Adrenal gland (tissue), 12 donors: ENCODE data around the gene SPSB4. TPM values are rescaled to one million over a fixed set of nuclear protein-coding genes. Genes with fewer than 3 reads are reported as not detected.
A peak's percentile ranks its signal among the peaks of the same experiment; 100 is the strongest.

Experiments used
- DNase-seq, 7 donors: peaks; one replicate each; pipeline ENCODE4 v3.0.0-alpha.2; 2019 to 2020
- H3K27ac ChIP-seq, 5 donors: fragments of 200-600 bp; sonication (generic) in 4 of 5; 1 replicate in 3 of 5; 2 replicates in 2 of 5; pipeline versions ENCODE4 v1.5.1 to v1.8.0; 2016 to 2020; ENCODE audit warnings: mild to moderate bottlenecking in 1 of 5
- H3K27me3 ChIP-seq: fragments of 200-600 bp; 2 replicates; pipeline ENCODE4 v1.8.0; 2021
- H3K36me3 ChIP-seq, 2 donors: fragments of 200-600 bp; replicated peaks in 1 of 2; 1 replicate in 1 of 2; 2 replicates in 1 of 2; pipeline versions ENCODE4 v1.5.1 to v1.8.0; 2018 to 2022
- H3K4me1 ChIP-seq, 2 donors: fragments of 200-600 bp; replicated peaks in 1 of 2; 1 replicate in 1 of 2; 2 replicates in 1 of 2; pipeline versions ENCODE4 v1.5.1 to v1.8.0; 2018 to 2021
- H3K4me3 ChIP-seq, 4 donors: fragments of 200-600 bp; sonication (generic) in 3 of 4; one replicate each; pipeline ENCODE4 v1.5.1; 2016 to 2018
- H3K9me3 ChIP-seq, 3 donors: fragments of 200-600 bp; sonication (generic) in 1 of 3; replicated peaks in 1 of 3; 1 replicate in 2 of 3; 2 replicates in 1 of 3; pipeline versions ENCODE4 v1.5.1 to v1.8.0; 2016 to 2021
- CTCF ChIP-seq, 6 experiments: fragments of 450-650 bp in 4 of 6; fragments of 200-600 bp in 2 of 6; sonication (generic) in 1 of 6; IDR thresholded peaks; 1 replicate in 5 of 6; 2 replicates in 1 of 6; pipeline versions ENCODE4 v1.5.1 to v1.8.0; 2016 to 2021; ENCODE audit warnings: antibody characterized with exemption in 6 of 6, mild to moderate bottlenecking in 2 of 6, moderate library complexity in 1 of 6
- POLR2A ChIP-seq, 2 donors: fragments of 450-650 bp; IDR thresholded peaks; one replicate each; pipeline ENCODE4 v1.6.1; 2017; ENCODE audit warnings: antibody characterized with exemption in 2 of 2, mild to moderate bottlenecking in 2 of 2, moderate library complexity in 1 of 2
- WGBS, 4 donors: extraction: QIAGEN DNeasy Blood & Tissue Kit in 2 of 4; methylation state at CpG; one replicate each; pipeline versions ENCODE4 v1.1.5 to v1.1.7; 2013 to 2017; 5-methylcytosine and 5-hydroxymethylcytosine counted together
- intact Hi-C, 2 donors: fragments of 100-400 bp; cut with DNase I; formaldehyde crosslinking; loops; one replicate each; pipeline versions ENCODE4 v1.14.1 to v1.15.0; 2022 to 2023
- polyA plus RNA-seq, 3 donors: library from polyadenylated mRNA; stranded (reverse); fragments of 200-250 nt in 2 of 3; fragments of 350-450 nt in 1 of 3; fragmentation: Illumina TruSeq in 1 of 3; extraction: RNeasy Lipid Tissue Mini Kit (QIAGEN cat#74804) in 1 of 3; gene quantifications; one replicate each; pipeline ENCODE4 v1.2.3, GENCODE V29; 2013 to 2014
- total RNA-seq, 9 donors: library from RNA; depleted of rRNA in 4 of 9; stranded (reverse); fragments of >200 nt in 4 of 9; fragments of 120-200 nt in 1 of 9; fragmentation: NEBNext Ultra II Directional in 1 of 9; extraction: Animal tissue kit (Norgen Biotek cat#: 25700) in 1 of 9; gene quantifications; one replicate each; pipeline versions ENCODE4 v1.1.0 to v1.2.4, GENCODE V29; 2013 to 2023
- donor health status: healthy with polysubstance abuse.
- donor health status: Bipolar disorder and iron deficiency.
- donor health status: DM: yes; HTN: yes; CAD: no.
- donor health status: DM: no; HTN: no; CAD: no.
- donor health status: DM: no; HTN: no; CAD: no.
- donor health status: DM: yes; HTN: yes; CAD: no.

The SPSB4 gene
- total and polyA plus RNA-seq, 12 donors = 0.18 to 4.0 (median 1.1) TPM; not detected in 1

- WGBS, 4 donors = 81 to 90% (median 85%) methylated on average over 2 to 6 of the region's 6 CpGs
- TF ChIP-seq CTCF (IDR thresholded peaks at IDR 0.05) (no peak), POLR2A (IDR thresholded peaks at IDR 0.05) (no peak)
- intact Hi-C loops = no loop called here
- H3K9me3 ChIP-seq = no peaks in the 10 kb centered on the region
- H3K27ac ChIP-seq = peak overlapping the region in 1 of 5 donors; percentile 66
- no peaks in the 10 kb centered on the region for H3K27me3 ChIP-seq
- no peaks in the 10 kb centered on the region for H3K4me1 ChIP-seq
- H3K4me3 ChIP-seq = no peak overlapping the region
- DNase-seq = no peak
- no peaks in the 10 kb centered on the region for H3K36me3 ChIP-seq
Observed at GRCh38 chr3:141077631-141078030, 26.5 kb downstream of the SPSB4 start.

- H3K27me3 ChIP-seq = no peaks in the 10 kb centered on the region
- no peak overlapping the region for H3K4me3 ChIP-seq
- H3K9me3 ChIP-seq = no peaks in the 10 kb centered on the region
- H3K4me1 ChIP-seq = no peaks in the 10 kb centered on the region
- intact Hi-C loops = no loop called here
- no peak for DNase-seq
- H3K27ac ChIP-seq = no peak overlapping the region
- TF ChIP-seq CTCF (IDR thresholded peaks at IDR 0.05) = no peak
- no peak for TF ChIP-seq POLR2A (IDR thresholded peaks at IDR 0.05)
- 80 to 86% (median 82%) methylated on average over 2 to 3 of the region's 3 CpGs for WGBS, 4 donors
- no peaks in the 10 kb centered on the region for H3K36me3 ChIP-seq
Observed at GRCh38 chr3:141078200-141078599, 27.1 kb downstream of the SPSB4 start.

- intact Hi-C loops = no loop called here
- Histone ChIP-seq H3K4me3 (no peak overlapping the region), H3K36me3 (no peaks in the 10 kb centered on the region), H3K4me1 (no peaks in the 10 kb centered on the region), H3K27me3 (no peaks in the 10 kb centered on the region), H3K27ac (no peak overlapping the region), H3K9me3 (no peaks in the 10 kb centered on the region)
- no peak for DNase-seq
- TF ChIP-seq POLR2A (IDR thresholded peaks at IDR 0.05) (no peak), CTCF (IDR thresholded peaks at IDR 0.05) (no peak)
- 87 to 93% (median 88%) methylated on average over 3 of the region's 3 CpGs; no CpG with 5 or more reads in 1 of the 4 donors for WGBS, 4 donors
Observed at GRCh38 chr3:141080431-141080830, 29.3 kb downstream of the SPSB4 start.

- intact Hi-C loops = no loop called here
- no peaks in the 10 kb centered on the region for H3K27me3 ChIP-seq
- TF ChIP-seq POLR2A (IDR thresholded peaks at IDR 0.05) (no peak), CTCF (IDR thresholded peaks at IDR 0.05) (no peak)
- no peaks in the 10 kb centered on the region for H3K4me1 ChIP-seq
- no peak overlapping the region for H3K27ac ChIP-seq
- no peak overlapping the region for H3K4me3 ChIP-seq
- no peak for DNase-seq
- H3K36me3 ChIP-seq = no peaks in the 10 kb centered on the region
- no peaks in the 10 kb centered on the region for H3K9me3 ChIP-seq
- WGBS, 4 donors = 76 to 84% (median 80%) methylated on average over 10 of the region's 10 CpGs
Observed at GRCh38 chr3:141081141-141081795, 30.1 kb downstream of the SPSB4 start.
